GM19193 (cell line): Measurements from ENCODE around the gene STMN3.
A peak's percentile ranks its signal among the peaks of the same experiment; 100 is the strongest.

Experiments used
- POLR2A ChIP-seq: IDR thresholded peaks from 4 replicates; pipeline ENCODE4 v1.6.1; 2011; ENCODE audit not compliant: insufficient read depth, insufficient read length; ENCODE audit errors: extremely low read depth

The STMN3 gene

GRCh38 chr20:63658749-63659187, 5.5 kb upstream of the STMN3 start:
- TF ChIP-seq POLR2A: no peak

GRCh38 chr20:63657937-63658748, 4.9 kb upstream of the STMN3 start, which contains the start of gene RTEL1:
TSS of gene RTEL1 (plus strand) at chr20:63658312. CDS start at chr20:63659403, 1,091 bp downstream.
- peak; percentile 77 for TF ChIP-seq POLR2A

GRCh38 chr20:63657260-63657936, 4.2 kb upstream of the STMN3 start:
- TF ChIP-seq POLR2A: no peak

DNA sequence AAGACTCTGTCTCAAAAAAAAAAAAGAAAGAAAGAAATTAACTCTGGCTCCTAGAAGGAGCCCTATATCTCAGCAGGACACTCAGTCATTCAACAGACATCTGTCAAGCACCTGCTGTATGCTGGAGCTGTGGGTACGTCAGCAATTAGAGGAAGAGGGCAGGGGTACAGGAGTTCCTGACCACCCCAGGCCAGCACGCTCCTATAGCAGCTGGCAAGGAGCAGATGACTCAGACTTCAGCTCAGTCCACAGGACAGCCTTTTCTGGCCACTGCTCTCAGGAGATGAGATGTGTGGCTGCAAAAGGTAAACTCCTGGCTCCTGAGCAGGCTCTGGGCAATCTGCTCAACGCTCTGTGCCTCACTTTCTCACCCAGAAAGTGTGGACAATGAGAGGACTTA, 3.2 kb upstream of the STMN3 start:
- TF ChIP-seq POLR2A: no peak

- TF ChIP-seq POLR2A: no peak
Measured at GRCh38 chr20:63655249-63655648, 2.0 kb upstream of the STMN3 start.

DNA sequence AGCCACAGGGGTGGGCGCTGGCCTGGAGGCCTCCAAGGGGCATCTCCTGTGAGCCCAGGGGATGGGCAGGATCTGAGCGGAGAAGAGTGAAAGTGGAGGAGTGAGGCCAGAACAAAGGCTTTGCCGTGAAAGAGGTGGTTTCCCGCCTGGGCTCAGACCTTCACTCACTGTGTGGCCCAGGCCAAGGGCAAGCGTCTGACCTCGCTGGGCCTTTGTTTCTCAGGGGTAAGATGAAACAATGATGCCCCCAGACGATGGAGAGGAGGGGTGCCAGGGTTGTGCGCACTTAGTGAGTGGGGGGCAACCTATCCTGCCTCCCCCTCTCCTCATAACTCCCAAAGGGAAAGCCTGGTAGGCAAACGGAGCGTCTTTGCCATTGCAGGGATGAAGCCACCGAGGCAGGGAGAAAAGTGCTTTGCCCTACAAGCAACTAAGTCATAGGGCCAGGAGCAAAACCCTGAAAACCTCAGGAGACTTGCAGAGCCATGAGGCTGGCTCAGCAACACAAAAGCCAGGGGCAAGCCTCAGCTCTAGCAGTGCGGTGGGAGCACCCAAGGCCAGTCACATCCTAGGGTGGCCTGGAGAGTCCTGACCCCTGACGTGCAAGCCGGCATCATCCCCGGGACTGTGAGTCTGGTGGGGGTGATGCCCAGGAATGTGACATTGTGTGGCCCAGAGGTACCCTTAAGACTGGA, 897 bp upstream of the STMN3 start:
- TF ChIP-seq POLR2A: no peak

- TF ChIP-seq POLR2A: no peak
Measured at GRCh38 chr20:63652192-63652980, 838 bp downstream of the STMN3 start.

- no peak for TF ChIP-seq POLR2A
Measured at GRCh38 chr20:63651942-63652191, 1.4 kb downstream of the STMN3 start.

- no peak for TF ChIP-seq POLR2A
Measured at GRCh38 chr20:63648895-63649589, 4.2 kb downstream of the STMN3 start.

DNA sequence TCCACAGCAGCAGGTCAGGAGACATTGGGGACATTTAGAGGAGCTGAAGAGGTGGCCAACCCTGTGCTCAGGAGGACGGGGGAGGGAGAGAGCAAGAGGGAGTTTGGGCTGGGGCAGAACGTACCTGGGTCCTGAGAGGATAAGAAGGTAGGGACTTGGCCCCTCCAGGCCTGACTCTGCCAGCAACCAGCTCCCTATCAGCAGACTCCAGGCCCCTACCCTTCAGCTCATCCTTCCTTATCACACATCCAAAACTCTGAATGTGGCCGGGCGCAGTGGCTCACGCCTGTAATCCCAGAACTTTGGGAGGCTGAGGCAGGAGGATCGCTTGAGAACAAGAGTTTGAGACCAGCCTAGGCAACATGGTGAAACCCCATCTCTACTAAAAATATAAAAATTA, 5.0 kb downstream of the STMN3 start:
- TF ChIP-seq POLR2A: no peak

DNA sequence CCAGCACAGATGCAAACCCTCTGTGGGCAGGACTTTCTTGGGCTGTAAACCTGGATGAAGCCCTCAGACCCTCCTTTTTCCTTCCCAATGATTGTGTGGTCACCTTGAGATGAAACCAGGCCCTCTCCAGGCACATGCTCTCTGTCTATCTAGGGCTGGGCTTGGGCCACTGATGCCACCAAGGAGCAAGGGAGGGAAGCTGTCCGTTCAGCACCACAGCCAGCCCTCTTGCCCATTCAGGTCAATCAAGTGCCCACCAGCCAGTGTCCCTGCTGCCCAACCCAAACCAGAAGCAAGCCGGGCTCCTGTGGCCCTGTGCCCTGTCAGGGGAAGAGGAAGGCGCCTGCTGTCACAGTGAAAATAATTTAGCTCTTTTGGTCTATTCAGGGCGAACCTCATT, 8.0 kb downstream of the STMN3 start:
- TF ChIP-seq POLR2A: no peak

DNA sequence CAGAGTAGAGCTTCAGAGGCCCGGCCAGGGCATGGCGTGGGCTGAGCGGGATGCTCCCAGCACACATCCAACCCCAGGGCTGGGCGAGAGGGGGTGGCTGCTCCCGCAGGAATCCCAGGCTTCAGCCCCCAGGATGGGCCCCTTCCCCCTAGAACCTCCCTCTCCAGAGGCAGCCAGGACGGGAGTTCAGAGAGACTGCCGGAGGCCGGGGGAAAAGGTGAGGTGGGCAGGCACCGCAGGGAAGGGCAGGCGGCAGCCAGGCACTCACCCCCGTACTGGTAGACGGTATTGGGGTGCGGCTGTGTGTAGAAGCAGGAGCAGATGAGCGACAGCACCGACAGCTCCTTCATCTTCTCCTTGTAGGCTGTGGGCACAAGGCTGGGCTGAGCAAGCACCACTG, 9.3 kb downstream of the STMN3 start:
- no peak for TF ChIP-seq POLR2A

- no peak for TF ChIP-seq POLR2A
Measured at GRCh38 chr20:63643499-63643898, 9.7 kb downstream of the STMN3 start.

GRCh38 chr20:63642527-63643247, 10.5 kb downstream of the STMN3 start:
- TF ChIP-seq POLR2A: no peak
